ENCODE data around the gene HTR1B. TPM values are rescaled to one million over a fixed set of nuclear protein-coding genes. Genes with fewer than 3 reads are reported as not detected.
A peak's percentile ranks its signal among the peaks of the same experiment; 100 is the strongest.

Gene HTR1B
- total and polyA plus RNA-seq, 2 of the 4 experiments (the other 2 are of a cell fraction), result 0.27 to 0.36 TPM

DNA sequence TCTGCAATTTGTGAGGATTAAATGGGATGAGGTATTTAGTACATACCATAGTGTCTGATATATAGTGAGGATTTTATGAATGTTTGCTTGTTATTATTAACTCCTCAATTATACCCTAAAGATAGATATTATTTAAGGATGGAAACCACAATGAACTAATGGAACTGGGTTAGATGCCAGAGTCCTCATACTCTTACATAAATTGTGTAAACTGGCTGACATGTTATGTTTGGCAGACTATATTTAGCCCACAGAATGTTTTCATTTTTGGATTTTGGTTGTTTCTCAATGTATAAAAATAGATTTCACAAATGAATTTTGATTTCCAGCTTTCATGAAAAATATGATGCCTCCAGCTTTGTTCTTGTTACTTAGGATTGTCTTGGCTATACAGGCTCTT lies 37.6 kb downstream of the HTR1B start:
- peak; percentile 50 for DNase-seq
- ChIA-PET CTCF (no interaction called here), POLR2A (ENCODE audit: unreplicated experiment) (no interaction called here)
- H2AK5ac ChIP-seq (ENCODE audit: low read depth, low read length), result no peak overlapping the region
- dilution Hi-C loops (cut with HindIII; ENCODE audit: low sequenced_read_pairs, unreplicated experiment) (no loop called here), intact Hi-C loops (cut with micrococcal nuclease) (no loop called here), in situ Hi-C loops (cut with MboI; ENCODE audit: low sequenced_read_pairs) (no loop called here)
- no peak overlapping the region for H3K18ac ChIP-seq (ENCODE audit: low read depth, low read length)
- H3K79me1 ChIP-seq (ENCODE audit: low read depth in 1 of 2, low read length in 2 of 2), result no peaks in the 10 kb centered on the region
- H2AFZ ChIP-seq (replicated peaks; ENCODE audit: low read length, poor library complexity), result no peak overlapping the region
- H3K4me1 ChIP-seq (ENCODE audit: control insufficient read depth, insufficient read depth, low read length), result no peaks in the 10 kb centered on the region
- no TSS peak for BruUV-seq (replicated peaks)
- H3K4me2 ChIP-seq (ENCODE audit: low read depth, low read length), result no peak overlapping the region
- H4K8ac ChIP-seq (ENCODE audit: low read depth in 2 of 2, low read length in 2 of 2), result no peak overlapping the region
- H2BK20ac ChIP-seq (ENCODE audit: low read depth, low read length), result no peak overlapping the region
- H2BK15ac ChIP-seq (ENCODE audit: low read depth, low read length), result no peak overlapping the region
- no peak overlapping the region for H3K23ac ChIP-seq (ENCODE audit: low read depth, low read length)
- H2BK5ac ChIP-seq (ENCODE audit: low read depth, low read length, poor library complexity, severe bottlenecking), result no peak overlapping the region
- H3K27ac ChIP-seq (ENCODE audit: insufficient read depth, low read length), result no peak overlapping the region
- no peak overlapping the region for H4K5ac ChIP-seq (ENCODE audit: low read depth, low read length)
- H4K91ac ChIP-seq (ENCODE audit: insufficient read depth, low read depth, low read length), result no peak overlapping the region
- no peak; the same call in 1 of the 2 replicates for ATAC-seq (ENCODE audit: low read depth)
- H3K9me3 ChIP-seq (ENCODE audit: control insufficient read depth, insufficient read depth, low read length), result no peaks in the 10 kb centered on the region
- no peak for TF ChIP-seq MXI1 (IDR thresholded peaks at IDR 0.05; ENCODE audit: borderline replicate concordance, low read depth, low read length)
- no peak for TF ChIP-seq RFX5 (IDR thresholded peaks at IDR 0.05; ENCODE audit: low read depth, low read length)
- no peak for TF ChIP-seq CEBPB (IDR thresholded peaks at IDR 0.05; ENCODE audit: low read depth, low read length)
- TF ChIP-seq, protein P1, sequence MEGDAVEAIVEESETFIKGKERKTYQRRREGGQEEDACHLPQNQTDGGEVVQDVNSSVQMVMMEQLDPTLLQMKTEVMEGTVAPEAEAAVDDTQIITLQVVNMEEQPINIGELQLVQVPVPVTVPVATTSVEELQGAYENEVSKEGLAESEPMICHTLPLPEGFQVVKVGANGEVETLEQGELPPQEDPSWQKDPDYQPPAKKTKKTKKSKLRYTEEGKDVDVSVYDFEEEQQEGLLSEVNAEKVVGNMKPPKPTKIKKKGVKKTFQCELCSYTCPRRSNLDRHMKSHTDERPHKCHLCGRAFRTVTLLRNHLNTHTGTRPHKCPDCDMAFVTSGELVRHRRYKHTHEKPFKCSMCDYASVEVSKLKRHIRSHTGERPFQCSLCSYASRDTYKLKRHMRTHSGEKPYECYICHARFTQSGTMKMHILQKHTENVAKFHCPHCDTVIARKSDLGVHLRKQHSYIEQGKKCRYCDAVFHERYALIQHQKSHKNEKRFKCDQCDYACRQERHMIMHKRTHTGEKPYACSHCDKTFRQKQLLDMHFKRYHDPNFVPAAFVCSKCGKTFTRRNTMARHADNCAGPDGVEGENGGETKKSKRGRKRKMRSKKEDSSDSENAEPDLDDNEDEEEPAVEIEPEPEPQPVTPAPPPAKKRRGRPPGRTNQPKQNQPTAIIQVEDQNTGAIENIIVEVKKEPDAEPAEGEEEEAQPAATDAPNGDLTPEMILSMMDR (conservative IDR thresholded peaks at IDR 0.05; ENCODE audit: low read depth, low read length), result no peak
- no peak for TF ChIP-seq MAFK (IDR thresholded peaks at IDR 0.05; ENCODE audit: low read depth, low read length)
- TF ChIP-seq, protein P2, sequence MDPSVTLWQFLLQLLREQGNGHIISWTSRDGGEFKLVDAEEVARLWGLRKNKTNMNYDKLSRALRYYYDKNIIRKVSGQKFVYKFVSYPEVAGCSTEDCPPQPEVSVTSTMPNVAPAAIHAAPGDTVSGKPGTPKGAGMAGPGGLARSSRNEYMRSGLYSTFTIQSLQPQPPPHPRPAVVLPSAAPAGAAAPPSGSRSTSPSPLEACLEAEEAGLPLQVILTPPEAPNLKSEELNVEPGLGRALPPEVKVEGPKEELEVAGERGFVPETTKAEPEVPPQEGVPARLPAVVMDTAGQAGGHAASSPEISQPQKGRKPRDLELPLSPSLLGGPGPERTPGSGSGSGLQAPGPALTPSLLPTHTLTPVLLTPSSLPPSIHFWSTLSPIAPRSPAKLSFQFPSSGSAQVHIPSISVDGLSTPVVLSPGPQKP (IDR thresholded peaks at IDR 0.05; ENCODE audit: borderline replicate concordance, low read depth, low read length), result no peak
- H3K14ac ChIP-seq (replicated peaks; ENCODE audit: low read depth, low read length), result no peak overlapping the region
- H3K4me3 ChIP-seq (ENCODE audit: insufficient read depth, low read depth, low read length), result no peak overlapping the region
- no peaks in the 10 kb centered on the region for H3K27me3 ChIP-seq (ENCODE audit: control insufficient read depth, insufficient read depth, low read length)
- no peaks in the 10 kb centered on the region for H3K36me3 ChIP-seq (ENCODE audit: control insufficient read depth, insufficient read depth, low read length)
- H2BK120ac ChIP-seq (ENCODE audit: low read depth, low read length), result no peak overlapping the region
- no peak overlapping the region for H2AK9ac ChIP-seq (replicated peaks; ENCODE audit: low read depth, low read length, poor library complexity)
- H3K9me1 ChIP-seq (ENCODE audit: insufficient read depth, low read length), result no peaks in the 10 kb centered on the region
- no peak overlapping the region for H3K9ac ChIP-seq (ENCODE audit: low read depth, low read length)
- H3K56ac ChIP-seq (ENCODE audit: extremely low read depth, insufficient read depth, low read length), result no peak overlapping the region
- H3K4ac ChIP-seq (ENCODE audit: low read depth, low read length), result no peak overlapping the region
- H4K20me1 ChIP-seq (ENCODE audit: insufficient read depth, low read length), result no peaks in the 10 kb centered on the region
